HepG2 (cell line): Measurements from ENCODE around the gene MBTD1. TPM values are rescaled to one million over a fixed set of nuclear protein-coding genes. Genes with fewer than 3 reads are reported as not detected.

Source experiments
- ARNTL ChIP-seq: sonication (generic); formaldehyde crosslinking; IDR thresholded peaks from 2 replicates; pipeline ENCODE4 v1.4.0; 2020; ENCODE audit warnings: mild to moderate bottlenecking, missing genetic modification reagents
- E2F1 ChIP-seq: sonication (generic); formaldehyde crosslinking; IDR thresholded peaks from 2 replicates; pipeline ENCODE4 v1.5.0; 2020; ENCODE audit warnings: missing genetic modification reagents
- ELK4 ChIP-seq: sonication (generic); formaldehyde crosslinking; IDR thresholded peaks from 2 replicates; pipeline ENCODE4 v1.9.0; 2021; ENCODE audit warnings: missing genetic modification reagents, borderline replicate concordance
- IKZF5 ChIP-seq: IDR thresholded peaks from 2 replicates; pipeline ENCODE4 v1.6.1; 2018; ENCODE audit warnings: missing genetic modification reagents, mild to moderate bottlenecking, missing compliant biosample characterization
- KAT8 ChIP-seq: IDR thresholded peaks from 2 replicates; pipeline ENCODE4 v1.6.1; 2016; ENCODE audit warnings: missing genetic modification reagents, missing compliant biosample characterization
- KDM1A ChIP-seq: IDR thresholded peaks from 2 replicates; pipeline ENCODE4 v1.6.1; 2016; ENCODE audit warnings: missing compliant biosample characterization
- MAFK ChIP-seq, 2 experiments: IDR thresholded peaks in 1 of 2; conservative IDR thresholded peaks in 1 of 2; 2 replicates each; pipeline ENCODE4 v1.6.1; 2011; ENCODE audit warnings: improper control_type of control experiment in 2 of 2, low read length in 2 of 2
- MAX ChIP-seq: IDR thresholded peaks from 2 replicates; pipeline ENCODE4 v1.6.1; 2012; ENCODE audit warnings: inconsistent platforms
- MBD4 ChIP-seq: IDR thresholded peaks from 2 replicates; pipeline ENCODE4 v1.6.1; 2012; ENCODE audit warnings: low read length, inconsistent platforms, borderline replicate concordance
- MED8 ChIP-seq: sonication (generic); formaldehyde crosslinking; IDR thresholded peaks from 2 replicates; pipeline ENCODE4 v1.8.1; 2023; ENCODE audit warnings: mild to moderate bottlenecking, missing genetic modification reagents; ENCODE audit not compliant: insufficient replicate concordance
- MTA3 ChIP-seq: sonication (generic); formaldehyde crosslinking; IDR thresholded peaks from 2 replicates; pipeline ENCODE4 v1.4.0; 2020; ENCODE audit warnings: missing genetic modification reagents
- NR2F6 ChIP-seq, 2 experiments: IDR thresholded peaks; 2 replicates each; pipeline ENCODE4 v1.6.1; 2016; ENCODE audit warnings: antibody characterized with exemption in 1 of 2, mild to moderate bottlenecking in 1 of 2
- RBM22 ChIP-seq: fragments of 200-400 bp; formaldehyde crosslinking; optimal IDR thresholded peaks from 2 replicates; pipeline ENCODE3; 2017; ENCODE audit warnings: mild to moderate bottlenecking, low read length, moderate library complexity
- REST ChIP-seq, 2 experiments: IDR thresholded peaks; 2 replicates each; pipeline ENCODE4 v1.6.1; 2011 to 2012; ENCODE audit warnings: low read length in 2 of 2, borderline replicate concordance in 1 of 2, low read depth in 1 of 2, mild to moderate bottlenecking in 1 of 2, moderate library complexity in 1 of 2
- RNF2 ChIP-seq: fragments of 450-650 bp; conservative IDR thresholded peaks from 2 replicates; pipeline ENCODE4 v1.6.1; 2016; ENCODE audit warnings: low read depth
- SSRP1 ChIP-seq: IDR thresholded peaks from 2 replicates; pipeline ENCODE4 v1.6.1; 2016; ENCODE audit warnings: control low read depth
- TBP ChIP-seq: sonication (generic); formaldehyde crosslinking; IDR thresholded peaks from 2 replicates; pipeline ENCODE4 v1.5.0; 2020; ENCODE audit warnings: missing genetic modification reagents
- ZNF17 ChIP-seq: sonication (generic); formaldehyde crosslinking; IDR thresholded peaks from 2 replicates; pipeline ENCODE4 v1.5.0; 2020; ENCODE audit warnings: mild to moderate bottlenecking, missing genetic modification reagents
- ZNF274 ChIP-seq: sonication (generic); formaldehyde crosslinking; IDR thresholded peaks from 2 replicates; pipeline ENCODE4 v1.5.1; 2020; ENCODE audit warnings: mild to moderate bottlenecking, missing genetic modification reagents
- ZNF329 ChIP-seq: sonication (generic); formaldehyde crosslinking; IDR thresholded peaks from 2 replicates; pipeline ENCODE4 v1.9.0; 2021; ENCODE audit warnings: low read depth, mild to moderate bottlenecking, missing genetic modification reagents
- ZNF724P ChIP-seq: sonication (generic); formaldehyde crosslinking; IDR thresholded peaks from 2 replicates; pipeline ENCODE4 v1.8.0; 2022; ENCODE audit warnings: missing genetic modification reagents, borderline replicate concordance
- polyA plus RNA-seq, 8 experiments: library from polyadenylated mRNA; depleted of rRNA in 3 of 8; stranded (reverse) in 7 of 8; unstranded in 1 of 8; fragments of >200 nt; fragmentation: Illumina TruSeq in 4 of 8; extraction: Trizol in 4 of 8; gene quantifications; 2 replicates each; pipeline versions ENCODE4 v1.2.1 to v1.2.3, GENCODE V29; 2011 to 2016; ENCODE audit warnings: low read depth in 4 of 8, missing spikeins in 1 of 8, mixed read lengths in 1 of 8; ENCODE audit not compliant: insufficient read depth in 1 of 8
- total RNA-seq, 5 experiments: library from RNA; depleted of rRNA; stranded (reverse); fragments of >200 nt; fragmentation: Illumina TruSeq; extraction: Trizol; gene quantifications; 2 replicates each; pipeline ENCODE4 v1.2.3, GENCODE V29; 2016; ENCODE audit warnings: low read depth in 1 of 5

Gene MBTD1
- total and polyA plus RNA-seq, 2 of the 13 experiments (the other 11 are each of a cell fraction or from before 2014, with no cell fraction given) = 20.9 TPM

- TF ChIP-seq REST (IDR thresholded peaks at IDR 0.05; ENCODE audit: borderline replicate concordance in 1 of 2, low read depth in 1 of 2, low read length in 2 of 2) (no peak), ZNF274 (CRISPR knock-in tag) (no peak), MED8 (peak; percentile 52), MAFK (conservative IDR thresholded peaks at IDR 0.05 in 1 of 2, IDR thresholded peaks at IDR 0.05 in 1 of 2; ENCODE audit: low read length in 2 of 2) (no peak), RBM22 (no peak), ZNF329 (CRISPR knock-in tag) (no peak), IKZF5 (CRISPR knock-in tag) (no peak), MBD4 (no peak), KDM1A (no peak), MTA3 (CRISPR knock-in tag) (no peak), ARNTL (CRISPR knock-in tag) (no peak), ZNF724P (no peak), SSRP1 (no peak), RNF2 (no peak), MAX (no peak), KAT8 (no peak), ZNF17 (CRISPR knock-in tag) (no peak), TBP (no peak), NR2F6 (IDR thresholded peaks at IDR 0.05) (0 out of 2 replicates have a peak, but pooled peaks have one; percentile 24), NR2F6 (CRISPR knock-in tag; IDR thresholded peaks at IDR 0.05) (no peak), ELK4 (no peak), E2F1 (CRISPR knock-in tag) (no peak)
These were observed at the start of gene MBTD1 (continued) for GRCh38 chr17:51259564-51260236.
